Activated T-helper 9 cell treated with anti-CD3 and anti-CD28 coated beads, Interleukin-2, amount 50 U/mL, for 16 hours (primary cell): ENCODE results near the gene JAKMIP2.
"Not testable (repeated sequence)": the region's sequence is repeated elsewhere in the genome, so short reads cannot be mapped to it uniquely, and the experiment has no call there.

Experiments used
- DNase-seq: peaks from one replicate; pipeline ENCODE4 v3.0.0-alpha.2; 2020; ENCODE audit warnings: low read depth

The JAKMIP2 gene

DNA sequence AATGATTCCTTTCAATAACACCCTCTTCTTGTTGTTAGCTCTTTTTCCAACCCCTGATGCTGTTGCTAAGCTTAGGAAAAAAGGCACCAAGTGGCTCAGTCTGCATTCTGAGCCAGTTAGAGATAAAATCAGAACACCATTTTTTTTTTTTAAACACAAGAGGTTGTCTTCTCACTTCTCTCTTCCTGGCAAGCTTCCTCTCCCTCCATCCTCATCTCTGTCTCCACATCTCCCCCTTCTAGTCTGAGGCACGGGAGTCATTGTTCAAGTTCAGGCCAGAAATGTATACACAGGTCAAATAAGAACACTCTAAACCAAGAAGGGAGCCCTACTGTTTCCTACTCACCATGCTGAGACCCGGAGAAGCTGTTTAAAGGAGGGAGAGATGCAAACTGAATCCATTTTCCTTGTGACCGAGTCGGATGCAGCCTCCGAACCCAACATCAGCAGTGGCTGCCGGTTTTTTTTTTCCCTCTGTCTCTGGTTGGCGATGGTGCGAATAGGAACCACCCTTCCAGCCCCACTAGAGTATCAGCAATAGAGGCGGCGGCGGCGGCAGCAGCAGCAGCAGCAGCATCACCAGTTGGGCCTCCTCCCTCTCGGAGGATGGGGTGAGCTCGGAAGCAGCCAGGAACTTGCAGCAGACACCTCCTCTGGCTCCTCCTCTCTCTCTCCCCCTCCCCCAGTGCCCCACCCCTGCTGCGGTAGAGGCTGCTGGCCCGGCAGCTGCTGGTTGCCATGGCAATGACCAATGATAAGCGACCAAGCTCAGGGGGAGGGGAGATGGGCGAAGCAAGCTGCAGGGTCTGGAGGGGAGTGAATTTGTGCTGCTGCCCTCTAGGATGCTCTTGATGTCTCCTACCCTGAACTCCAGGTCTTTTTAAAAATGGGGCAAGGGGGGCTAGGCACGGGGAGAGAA lies at the start of gene JAKMIP2:
JAKMIP2 (minus strand) TSS at position 619 of the 919 bp plus-strand sequence. CDS start 110,922 bp downstream, outside the sequence.
- DNase-seq, result peak; percentile 69

DNA sequence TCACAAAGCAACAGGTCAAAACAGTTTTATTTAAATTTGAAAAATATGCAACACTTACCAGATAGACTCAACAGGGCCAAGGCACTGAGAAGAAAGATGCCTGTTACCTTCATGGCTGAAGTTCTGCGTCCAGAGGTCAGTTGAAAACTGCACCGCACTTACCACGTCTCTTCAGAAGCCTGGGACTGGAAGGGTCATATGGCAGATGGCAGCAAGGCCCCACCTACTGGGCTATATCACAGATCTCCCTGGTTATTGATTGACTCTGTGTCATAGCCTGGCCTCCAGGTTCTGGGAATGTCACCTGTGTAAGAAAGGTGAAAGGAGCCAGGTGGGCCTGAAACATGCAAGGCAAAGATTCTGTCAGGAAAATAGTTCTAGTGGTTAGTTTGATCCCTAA lies 48.9 kb upstream of the JAKMIP2 start, which contains the start of gene SPINK1:
SPINK1 (minus strand) TSS at position 207 of the 400 bp plus-strand sequence; CDS start at position 113, 94 bp downstream.
- no peak for DNase-seq

DNA sequence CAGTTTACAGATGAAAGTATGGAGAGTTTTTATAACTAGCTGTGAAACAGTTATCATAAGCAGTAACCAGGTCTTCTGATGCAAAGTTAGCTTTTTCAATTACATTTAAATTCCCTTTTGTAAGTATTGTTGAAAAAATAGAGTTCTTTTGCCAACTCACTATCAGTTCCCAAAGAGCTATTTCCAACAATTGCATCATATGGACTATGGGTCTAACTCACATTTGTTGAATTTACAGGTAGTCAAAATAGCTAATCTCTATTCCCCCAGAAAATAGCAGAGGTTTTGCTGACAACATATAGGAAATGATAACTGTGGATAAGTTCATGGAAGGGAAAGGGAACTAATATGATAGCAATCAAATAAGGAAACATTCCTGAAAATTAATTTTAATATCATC lies 47.5 kb upstream of the JAKMIP2 start:
- DNase-seq, result no peak

- DNase-seq, result not testable (repeated sequence)
Observed at GRCh38 chr5:147827017-147827416, 44.5 kb upstream of the JAKMIP2 start.

DNA sequence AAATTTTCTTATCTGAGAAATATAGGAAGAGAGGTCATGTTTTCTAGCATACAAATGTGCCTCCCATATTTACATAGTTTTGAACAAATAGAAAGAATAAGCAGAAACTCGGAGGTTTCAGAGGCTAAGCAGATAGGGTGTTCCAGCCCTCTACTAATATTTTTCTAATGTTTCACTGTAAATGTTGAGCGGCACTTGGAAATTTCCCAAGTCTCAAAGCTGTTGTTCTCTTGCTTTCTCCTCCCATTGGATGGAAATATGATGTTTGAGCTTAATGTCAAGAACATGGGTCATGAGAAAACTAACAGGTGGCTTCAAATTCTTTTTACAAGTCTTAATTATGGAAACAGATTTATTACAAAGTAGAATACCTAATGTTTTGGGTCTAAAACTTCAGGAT lies 43.8 kb upstream of the JAKMIP2 start:
- DNase-seq, result no peak

DNA sequence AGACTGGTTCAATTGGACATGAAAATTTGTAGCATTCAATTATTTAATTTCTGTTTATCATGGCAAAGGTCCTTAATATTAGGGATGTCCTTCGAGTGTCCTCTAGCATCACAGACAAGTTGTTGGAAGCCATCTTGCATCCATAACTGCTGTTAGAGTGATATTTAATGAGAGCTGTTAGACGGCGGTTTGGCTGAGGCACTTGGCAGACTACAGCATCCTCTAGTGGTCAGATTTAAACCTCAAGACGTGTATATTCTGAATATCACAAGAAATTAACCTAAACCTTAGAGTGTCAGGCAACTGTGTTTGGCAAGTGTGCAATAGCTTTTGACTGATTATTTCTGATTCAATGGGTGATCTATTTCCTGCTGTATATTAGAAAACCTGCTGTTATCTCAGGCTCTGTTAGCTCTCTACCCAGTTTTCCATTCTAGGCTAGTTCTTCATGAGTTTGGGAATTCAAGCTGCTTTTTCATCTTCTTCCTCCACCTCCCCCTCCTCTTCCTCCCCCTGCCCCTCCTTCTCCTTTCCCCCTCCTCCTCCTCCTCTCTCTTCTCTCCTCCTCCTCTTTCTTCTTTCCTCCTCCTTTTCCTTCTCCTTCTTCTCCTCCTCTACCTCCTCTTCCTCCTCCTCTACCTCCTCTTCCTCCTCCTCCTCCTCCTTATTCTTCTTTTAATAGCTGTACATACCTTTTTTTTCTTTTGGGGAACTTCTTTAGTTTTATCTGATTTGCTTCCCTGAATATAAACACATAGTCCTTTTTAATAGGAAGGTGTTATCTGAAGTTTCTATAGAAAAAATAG lies 40.4 kb upstream of the JAKMIP2 start:
- peak; percentile 2 for DNase-seq

DNA sequence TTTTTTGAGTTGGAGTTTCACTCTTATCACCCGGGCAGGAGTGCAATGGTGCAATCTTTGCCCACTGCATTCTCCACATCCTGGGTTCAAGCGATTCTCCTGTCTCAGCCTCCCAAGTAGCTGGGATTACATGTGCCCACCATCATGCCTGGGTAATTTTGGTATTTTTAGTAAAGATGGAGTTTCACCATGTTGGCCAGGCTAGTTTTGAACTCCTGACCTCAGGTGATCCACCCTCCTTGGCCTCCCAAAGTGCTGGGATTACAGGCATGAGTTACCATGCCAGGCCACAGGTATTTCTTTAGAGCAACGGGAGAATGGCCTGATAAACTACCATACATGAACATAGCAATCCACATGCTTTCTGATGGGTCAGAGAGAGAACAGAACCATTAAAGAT lies 39.7 kb upstream of the JAKMIP2 start:
- not testable (repeated sequence) for DNase-seq

GRCh38 chr5:147821766-147822165 lies 39.2 kb upstream of the JAKMIP2 start:
- DNase-seq, result no peak

DNA sequence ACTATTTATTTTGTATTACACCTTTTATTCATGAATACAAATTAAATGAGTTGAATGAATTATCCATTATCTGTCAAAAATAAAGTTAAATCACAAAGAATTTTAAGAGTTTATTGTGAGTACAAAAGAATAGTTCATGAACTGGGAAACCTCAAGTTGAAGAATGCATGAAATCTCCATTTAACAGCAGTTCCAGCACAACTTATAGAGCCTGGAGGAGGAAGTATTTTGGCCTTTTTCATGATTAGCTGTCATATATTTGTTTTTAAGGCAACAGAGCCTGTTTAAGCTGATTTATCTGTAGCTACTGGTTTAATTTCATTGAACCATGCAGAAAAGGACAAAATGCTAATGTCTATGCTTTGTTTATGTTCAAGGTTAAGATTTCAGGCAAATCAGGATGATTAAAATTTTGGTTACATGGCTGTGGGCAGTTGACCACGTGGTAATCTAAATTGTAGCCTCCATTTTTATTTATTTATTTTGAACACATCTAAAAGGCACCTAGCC lies 36.8 kb upstream of the JAKMIP2 start:
- no peak for DNase-seq

GRCh38 chr5:147818290-147818689 lies 35.8 kb upstream of the JAKMIP2 start:
- DNase-seq, result no peak

DNA sequence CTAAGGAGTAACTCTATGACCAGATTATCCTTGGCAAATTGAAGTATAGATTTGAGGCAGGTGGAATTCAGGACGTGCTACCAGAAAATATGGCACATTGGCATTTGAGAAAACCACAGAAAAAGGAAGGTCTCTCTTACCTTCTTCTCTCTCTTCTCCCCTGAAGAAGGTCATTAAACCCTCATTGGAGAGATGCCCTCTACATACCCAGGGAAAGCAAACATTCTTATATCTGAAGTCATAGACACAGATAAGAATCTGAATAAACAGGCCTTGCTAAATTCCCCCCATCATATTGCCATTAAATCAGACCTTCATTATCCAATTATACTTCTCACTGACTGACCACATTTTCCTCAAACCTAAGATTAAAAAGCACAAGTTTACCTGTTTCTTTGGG lies 31.2 kb upstream of the JAKMIP2 start:
- no peak for DNase-seq

GRCh38 chr5:147809830-147810666 lies 27.5 kb upstream of the JAKMIP2 start:
- DNase-seq, result no peak

- DNase-seq, result no peak
Observed at GRCh38 chr5:147805030-147805454, 22.5 kb upstream of the JAKMIP2 start.

- DNase-seq, result no peak
Observed at GRCh38 chr5:147804334-147804733, 21.8 kb upstream of the JAKMIP2 start.

DNA sequence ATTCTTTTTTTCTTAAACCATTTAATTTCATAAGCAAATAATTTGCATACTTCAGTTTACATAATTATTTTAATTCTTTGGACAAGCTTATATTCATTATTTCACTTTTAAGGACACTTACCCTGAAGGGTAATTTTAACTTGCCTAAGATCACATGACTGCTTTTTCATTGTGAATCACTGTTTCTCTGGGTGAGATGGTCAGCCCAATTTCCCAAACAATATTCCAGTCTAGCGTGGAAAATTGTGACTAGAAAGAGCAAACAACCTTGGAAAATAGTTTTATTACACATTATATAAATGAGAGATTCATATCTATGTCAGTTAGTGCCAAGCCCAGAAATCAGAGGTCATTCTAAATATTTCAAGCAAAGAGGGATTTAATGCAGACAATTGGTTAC lies 21.4 kb upstream of the JAKMIP2 start:
- DNase-seq, result no peak

DNA sequence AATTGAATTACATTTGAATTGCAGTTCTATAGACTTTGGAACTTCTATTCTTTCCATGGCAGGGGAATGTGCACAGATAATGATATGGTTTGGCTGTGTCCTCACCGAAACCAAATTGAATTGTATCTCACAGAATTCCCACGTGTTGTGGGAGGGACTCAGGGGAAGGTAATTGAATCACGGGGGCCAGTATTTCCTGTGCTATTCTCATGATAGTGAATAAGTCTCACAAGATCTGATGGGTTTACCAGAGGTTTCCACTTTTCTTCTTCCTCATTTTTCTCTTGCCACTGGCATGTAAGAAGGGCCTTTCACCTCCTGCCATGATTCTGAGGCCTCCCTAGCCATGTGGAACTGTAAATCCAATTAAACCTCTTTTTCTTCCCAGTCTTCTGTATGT lies 20.6 kb upstream of the JAKMIP2 start:
- DNase-seq, result not testable (repeated sequence)

- no peak for DNase-seq
Observed at GRCh38 chr5:147801461-147801860, 18.9 kb upstream of the JAKMIP2 start.

DNA sequence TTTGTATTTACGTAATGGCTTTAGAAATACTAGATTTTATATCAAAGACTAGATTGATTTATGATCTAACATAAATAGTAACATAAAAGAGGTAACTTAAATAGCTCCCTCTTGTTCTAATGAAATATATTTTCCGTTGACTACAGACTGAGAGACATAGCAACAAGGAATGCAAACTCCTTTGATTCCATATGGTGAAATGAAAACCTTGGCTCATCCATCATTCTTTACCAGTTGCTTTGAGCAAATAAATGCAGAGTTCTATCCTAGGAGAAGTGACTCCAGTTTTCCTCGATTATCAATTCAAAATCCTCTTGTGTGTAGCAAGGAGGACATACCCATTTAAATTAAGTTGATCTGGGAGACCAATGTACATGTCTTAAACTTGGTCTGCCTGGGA lies 18.0 kb upstream of the JAKMIP2 start:
- DNase-seq, result no peak

DNA sequence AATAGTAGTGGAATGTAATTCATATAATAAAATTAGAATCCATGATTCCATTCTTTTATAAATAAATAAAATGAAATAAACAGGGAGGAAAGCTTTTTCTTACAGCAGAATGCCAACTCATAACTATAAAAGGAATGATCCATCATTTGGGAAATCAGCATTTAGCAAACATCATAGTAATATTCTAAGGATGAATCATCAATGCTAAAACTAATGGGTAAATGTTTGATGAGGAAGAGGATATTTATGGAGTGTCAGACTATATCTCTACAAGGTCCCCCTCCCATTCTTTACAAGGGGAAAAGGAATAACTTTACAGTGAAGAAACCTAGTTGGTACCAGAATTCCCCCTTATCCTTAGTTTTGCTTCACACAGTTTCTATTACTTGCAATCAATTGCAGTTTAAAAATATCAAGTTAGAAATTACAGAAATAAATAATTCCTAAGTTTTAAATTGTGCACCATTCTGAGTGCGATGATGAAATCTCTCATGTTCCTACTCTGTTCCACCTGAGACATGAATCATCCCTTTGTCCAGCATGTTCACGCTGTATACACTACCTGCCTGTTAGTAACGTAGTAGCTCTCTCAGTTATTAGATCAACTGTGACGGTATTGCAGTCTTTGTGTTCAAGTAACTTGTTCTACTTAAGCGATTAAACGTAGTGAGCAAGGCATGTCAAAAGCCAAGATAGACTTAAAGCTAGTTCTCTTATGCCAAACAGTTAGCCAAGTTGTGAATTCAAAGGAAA lies 14.2 kb upstream of the JAKMIP2 start:
- no peak for DNase-seq

DNA sequence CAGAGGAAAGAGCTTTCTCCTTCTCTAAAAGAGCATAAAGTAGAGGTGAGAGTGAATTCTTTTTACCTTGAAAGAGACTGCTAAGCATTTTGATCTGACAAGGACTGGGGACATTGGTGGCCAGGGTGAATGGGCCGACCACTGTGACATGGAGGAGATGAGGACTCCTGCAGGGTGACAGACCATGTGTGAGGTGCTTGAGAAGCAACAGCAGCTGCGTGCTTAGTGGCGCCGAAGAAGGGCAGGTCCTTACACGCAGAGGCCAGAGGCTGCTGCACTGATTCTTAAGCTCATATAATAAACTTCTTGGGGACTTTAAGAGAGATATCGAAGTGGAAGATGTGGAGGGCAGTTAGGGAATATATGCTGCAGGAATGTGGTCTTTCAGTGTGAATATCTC lies 8.7 kb upstream of the JAKMIP2 start:
- no peak for DNase-seq

- DNase-seq, result no peak
Observed at GRCh38 chr5:147789820-147790219, 7.3 kb upstream of the JAKMIP2 start.
